ENCODE data around the gene TMCO6. TPM values are rescaled to one million over a fixed set of nuclear protein-coding genes. Genes with fewer than 3 reads are reported as not detected.
"Not testable (repeated sequence)": the region's sequence is repeated elsewhere in the genome, so short reads cannot be mapped to it uniquely, and the experiment has no call there.

TMCO6 gene
- polyA plus RNA-seq, 3 donors, result 9.8 to 45.5 (median 12.6) TPM

DNA sequence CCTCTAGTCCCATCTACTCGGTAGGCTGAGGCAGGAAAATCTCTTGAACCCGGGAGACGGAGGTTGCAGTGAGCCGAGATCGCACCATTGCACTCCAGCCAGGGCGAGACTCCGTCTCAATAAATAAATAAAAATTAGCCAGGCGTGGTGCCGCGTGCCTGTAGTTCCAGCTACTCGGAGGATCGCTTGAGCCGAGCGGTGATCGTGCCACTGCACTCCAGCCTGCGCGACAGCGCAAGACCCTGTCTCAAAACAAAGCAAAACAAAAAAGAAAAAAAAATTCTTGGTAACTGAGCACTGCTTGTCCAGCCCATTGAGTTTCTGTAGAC, 24.7 kb downstream of the TMCO6 start:
- DNase-seq, result no peak
- Histone ChIP-seq H3K79me2 (ENCODE audit: insufficient read depth, low read length) (peaks cover 34% of the 10 kb centered on the region), H3K36me3 (replicated peaks in 1 of 2; ENCODE audit: control insufficient read depth in 1 of 2, insufficient read depth in 2 of 2, low read length in 2 of 2) (peaks cover 57 to 70% of the 10 kb centered on the region in 2 donors), H3K4me1 (ENCODE audit: control insufficient read depth in 1 of 2, insufficient read depth in 2 of 2, low read length in 2 of 2) (peaks cover 20 to 28% of the 10 kb centered on the region in 2 donors), H3K27ac (ENCODE audit: low read depth in 1 of 2, low read length in 2 of 2) (peak overlapping the region; percentile 80 to 96), H3K9ac (ENCODE audit: insufficient read depth, low read length, poor library complexity, severe bottlenecking) (peak overlapping the region; percentile 78), H2AFZ (ENCODE audit: insufficient read depth, low read depth, low read length, poor library complexity, severe bottlenecking) (peak overlapping the region; percentile 92), H3K4me3 (replicated peaks in 1 of 3; ENCODE audit: low read depth in 2 of 3, low read length in 3 of 3) (peak overlapping the region; percentile 70 to 100 (median 97)), H3K9me3 (replicated peaks in 1 of 2; ENCODE audit: control insufficient read depth in 1 of 2, insufficient read depth in 1 of 2, low read length in 2 of 2) (no peaks in the 10 kb centered on the region), H4K20me1 (ENCODE audit: insufficient read depth, low read length) (peaks cover 33% of the 10 kb centered on the region), H3K27me3 (ENCODE audit: control insufficient read depth in 2 of 2, insufficient read depth in 2 of 2, low read length in 2 of 2) (no peaks in the 10 kb centered on the region), H3K4me2 (replicated peaks; ENCODE audit: extremely low read depth, low read length, poor library complexity, severe bottlenecking) (peak overlapping the region; percentile 95)
- Mint-ChIP-seq H3K4me1 (peaks cover 35% of the 10 kb centered on the region), H3K36me3 (peaks cover 61 to 65% of the 10 kb centered on the region in 2 donors), H3K27ac (peak overlapping the region; percentile 94 to 100 (median 99)), H3K4me3 (peak overlapping the region; percentile 97 to 98), H3K9me3 (peaks cover 0 to 2% (median 0%) of the 10 kb centered on the region in 7 donors), H3K27me3 (ENCODE audit: low read depth in 3 of 3) (peaks cover 0 to 2% (median 0%) of the 10 kb centered on the region in 3 donors)
- 27% methylated on average over 18 of the region's 18 CpGs for WGBS (ENCODE audit: insufficient coverage)
- TF ChIP-seq, protein P1, sequence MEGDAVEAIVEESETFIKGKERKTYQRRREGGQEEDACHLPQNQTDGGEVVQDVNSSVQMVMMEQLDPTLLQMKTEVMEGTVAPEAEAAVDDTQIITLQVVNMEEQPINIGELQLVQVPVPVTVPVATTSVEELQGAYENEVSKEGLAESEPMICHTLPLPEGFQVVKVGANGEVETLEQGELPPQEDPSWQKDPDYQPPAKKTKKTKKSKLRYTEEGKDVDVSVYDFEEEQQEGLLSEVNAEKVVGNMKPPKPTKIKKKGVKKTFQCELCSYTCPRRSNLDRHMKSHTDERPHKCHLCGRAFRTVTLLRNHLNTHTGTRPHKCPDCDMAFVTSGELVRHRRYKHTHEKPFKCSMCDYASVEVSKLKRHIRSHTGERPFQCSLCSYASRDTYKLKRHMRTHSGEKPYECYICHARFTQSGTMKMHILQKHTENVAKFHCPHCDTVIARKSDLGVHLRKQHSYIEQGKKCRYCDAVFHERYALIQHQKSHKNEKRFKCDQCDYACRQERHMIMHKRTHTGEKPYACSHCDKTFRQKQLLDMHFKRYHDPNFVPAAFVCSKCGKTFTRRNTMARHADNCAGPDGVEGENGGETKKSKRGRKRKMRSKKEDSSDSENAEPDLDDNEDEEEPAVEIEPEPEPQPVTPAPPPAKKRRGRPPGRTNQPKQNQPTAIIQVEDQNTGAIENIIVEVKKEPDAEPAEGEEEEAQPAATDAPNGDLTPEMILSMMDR (IDR thresholded peaks at IDR 0.05), result no peak
- intact Hi-C loops (cut with micrococcal nuclease), result no loop called here

DNA sequence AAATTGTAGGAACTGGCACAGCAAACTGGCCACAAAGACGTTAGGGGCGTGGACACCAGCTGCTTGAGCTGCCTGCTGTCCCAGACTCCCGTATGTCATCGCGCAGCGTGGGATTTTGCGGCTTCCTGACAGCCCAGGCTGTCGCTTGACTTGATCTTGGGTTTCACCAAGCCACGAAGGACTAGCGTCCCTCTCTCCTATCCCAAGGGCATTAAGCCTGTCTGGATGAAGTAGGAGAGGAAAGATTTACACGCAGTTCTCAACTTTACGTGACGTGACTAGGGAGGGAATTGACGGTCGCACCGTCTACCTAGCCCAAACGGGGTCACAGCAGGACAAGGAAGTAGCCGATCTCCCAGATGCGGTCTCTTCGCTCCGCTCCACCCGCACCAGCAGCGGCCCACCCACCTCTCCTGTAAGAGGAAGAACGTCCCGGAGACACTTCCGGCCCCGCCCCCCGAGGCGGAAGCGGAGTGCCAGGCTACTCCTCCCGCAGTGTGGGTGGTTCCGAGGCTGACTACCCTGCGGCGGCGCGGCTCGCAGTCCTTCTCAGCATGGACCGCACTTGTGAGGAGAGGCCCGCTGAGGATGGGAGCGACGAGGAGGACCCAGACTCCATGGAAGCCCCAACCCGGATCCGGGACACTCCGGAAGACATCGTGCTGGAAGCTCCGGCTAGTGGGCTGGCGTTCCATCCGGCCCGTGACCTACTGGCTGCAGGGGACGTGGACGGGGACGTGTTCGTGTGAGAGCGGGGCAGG, 25.3 kb downstream of the TMCO6 start, which contains the start of gene WDR55:
WDR55 (plus strand) TSS at position 546 of the 761 bp plus-strand sequence; CDS start at position 555, 9 bp downstream.
- Histone ChIP-seq H3K9me3 (replicated peaks in 1 of 2; ENCODE audit: control insufficient read depth in 1 of 2, insufficient read depth in 1 of 2, low read length in 2 of 2) (no peaks in the 10 kb centered on the region), H3K4me1 (ENCODE audit: control insufficient read depth in 1 of 2, insufficient read depth in 2 of 2, low read length in 2 of 2) (peaks cover 20 to 28% of the 10 kb centered on the region in 2 donors), H3K79me2 (ENCODE audit: insufficient read depth, low read length) (peaks cover 34% of the 10 kb centered on the region), H3K9ac (ENCODE audit: insufficient read depth, low read length, poor library complexity, severe bottlenecking) (peak within 1 kb of the TSS; percentile 78), H3K4me3 (replicated peaks in 1 of 3; ENCODE audit: low read depth in 2 of 3, low read length in 3 of 3) (peak within 1 kb of the TSS; percentile 70 to 100 (median 97)), H2AFZ (ENCODE audit: insufficient read depth, low read depth, low read length, poor library complexity, severe bottlenecking) (peak within 1 kb of the TSS; percentile 92), H3K36me3 (replicated peaks in 1 of 2; ENCODE audit: control insufficient read depth in 1 of 2, insufficient read depth in 2 of 2, low read length in 2 of 2) (peaks cover 57 to 70% of the 10 kb centered on the region in 2 donors), H4K20me1 (ENCODE audit: insufficient read depth, low read length) (peaks cover 33% of the 10 kb centered on the region), H3K27ac (ENCODE audit: low read depth in 1 of 2, low read length in 2 of 2) (peak within 1 kb of the TSS; percentile 80 to 96), H3K27me3 (ENCODE audit: control insufficient read depth in 2 of 2, insufficient read depth in 2 of 2, low read length in 2 of 2) (no peaks in the 10 kb centered on the region), H3K4me2 (replicated peaks; ENCODE audit: extremely low read depth, low read length, poor library complexity, severe bottlenecking) (peak within 1 kb of the TSS; percentile 95)
- Mint-ChIP-seq H3K4me3 (peak within 1 kb of the TSS; percentile 97 to 98), H3K9me3 (peaks cover 0 to 2% (median 0%) of the 10 kb centered on the region in 7 donors), H3K4me1 (peaks cover 35% of the 10 kb centered on the region), H3K36me3 (peaks cover 61 to 65% of the 10 kb centered on the region in 2 donors), H3K27me3 (ENCODE audit: low read depth in 3 of 3) (peaks cover 0 to 2% (median 0%) of the 10 kb centered on the region in 3 donors), H3K27ac (peak within 1 kb of the TSS; percentile 94 to 100 (median 99))
- peak; percentile 93 to 95 (median 94) for DNase-seq
- TF ChIP-seq, protein P1 (IDR thresholded peaks at IDR 0.05), result no peak
- intact Hi-C loops (cut with micrococcal nuclease), result no loop called here
- WGBS (ENCODE audit: insufficient coverage), result under 1% methylated on average over 43 of the region's 54 CpGs

- H3K27ac ChIP-seq (ENCODE audit: low read depth in 1 of 2, low read length in 2 of 2); intact Hi-C loops (cut with micrococcal nuclease); DNase-seq; H3K4me3 ChIP-seq (replicated peaks in 1 of 3; ENCODE audit: low read depth in 2 of 3, low read length in 3 of 3); H3K4me2 ChIP-seq (replicated peaks; ENCODE audit: extremely low read depth, low read length, poor library complexity, severe bottlenecking); H3K4me3 Mint-ChIP-seq; H3K9me3 ChIP-seq (replicated peaks in 1 of 2; ENCODE audit: control insufficient read depth in 1 of 2, insufficient read depth in 1 of 2, low read length in 2 of 2); H3K9me3 Mint-ChIP-seq; H3K27me3 ChIP-seq (ENCODE audit: control insufficient read depth in 2 of 2, insufficient read depth in 2 of 2, low read length in 2 of 2); H3K9ac ChIP-seq (ENCODE audit: insufficient read depth, low read length, poor library complexity, severe bottlenecking); H3K4me1 ChIP-seq (ENCODE audit: control insufficient read depth in 1 of 2, insufficient read depth in 2 of 2, low read length in 2 of 2); H3K27me3 Mint-ChIP-seq (ENCODE audit: low read depth in 3 of 3); H2AFZ ChIP-seq (ENCODE audit: insufficient read depth, low read depth, low read length, poor library complexity, severe bottlenecking): not testable (repeated sequence)
- peaks cover 68 to 95% of the 10 kb centered on the region in 2 donors for H3K36me3 ChIP-seq (replicated peaks in 1 of 2; ENCODE audit: control insufficient read depth in 1 of 2, insufficient read depth in 2 of 2, low read length in 2 of 2)
- Mint-ChIP-seq H3K4me1 (peaks cover 16% of the 10 kb centered on the region), H3K36me3 (peaks cover 73 to 90% of the 10 kb centered on the region in 2 donors), H3K27ac (peak overlapping the region in 1 of 7 donors; percentile 10)
- no CpG with 5 or more reads among the region's 4 CpGs for WGBS (ENCODE audit: insufficient coverage)
- H4K20me1 ChIP-seq (ENCODE audit: insufficient read depth, low read length), result peaks cover 38% of the 10 kb centered on the region
- peaks cover 22% of the 10 kb centered on the region for H3K79me2 ChIP-seq (ENCODE audit: insufficient read depth, low read length)
Observed at GRCh38 chr5:140671035-140671434, 31.8 kb downstream of the TMCO6 start.

Measured in CD14-positive monocyte (primary cell).